SJSA1 (cell line): Measurements from ENCODE around the gene PNMA8A. TPM values are rescaled to one million over a fixed set of nuclear protein-coding genes. Genes with fewer than 3 reads are reported as not detected.

Experiments used
- DNase-seq, 2 experiments: peaks; one replicate each; pipeline ENCODE4 v3.0.0-alpha.2; 2015 to 2020; ENCODE audit warnings: low spot score in 2 of 2, low read depth in 1 of 2
- H3K27ac ChIP-seq: fragments of 250-450 bp; sonication (Bioruptor Pico); 2 replicates; pipeline ENCODE4 v1.5.1; 2020; ENCODE audit warnings: mild to moderate bottlenecking, moderate library complexity
- H3K27me3 ChIP-seq: fragments of 250-450 bp; sonication (Bioruptor Pico); replicated peaks from 2 replicates; pipeline ENCODE4 v1.5.1; 2020; ENCODE audit warnings: mild to moderate bottlenecking, moderate library complexity
- H3K36me3 ChIP-seq: fragments of 250-450 bp; sonication (Bioruptor Pico); 2 replicates; pipeline ENCODE4 v1.5.1; 2020; ENCODE audit warnings: mild to moderate bottlenecking
- H3K4me1 ChIP-seq: fragments of 250-450 bp; sonication (Bioruptor Pico); replicated peaks from 2 replicates; pipeline ENCODE4 v1.6.1; 2021; ENCODE audit warnings: mild to moderate bottlenecking
- H3K4me3 ChIP-seq: fragments of 250-450 bp; sonication (Bioruptor Pico); 2 replicates; pipeline ENCODE4 v1.5.1; 2020; ENCODE audit warnings: mild to moderate bottlenecking
- H3K9me3 ChIP-seq: fragments of 250-450 bp; sonication (Bioruptor Pico); replicated peaks from 2 replicates; pipeline ENCODE4 v1.5.1; 2020; ENCODE audit warnings: mild to moderate bottlenecking
- total RNA-seq: library from RNA; depleted of rRNA; stranded (reverse); fragments of >200 nt; shearing (Covaris generic); gene quantifications from 2 replicates; pipeline ENCODE4 v1.2.3, GENCODE V29; 2014; rRNA removed

The PNMA8A gene
- total RNA-seq, 1 experiment from 2014 or later: 7.6 TPM

DNA sequence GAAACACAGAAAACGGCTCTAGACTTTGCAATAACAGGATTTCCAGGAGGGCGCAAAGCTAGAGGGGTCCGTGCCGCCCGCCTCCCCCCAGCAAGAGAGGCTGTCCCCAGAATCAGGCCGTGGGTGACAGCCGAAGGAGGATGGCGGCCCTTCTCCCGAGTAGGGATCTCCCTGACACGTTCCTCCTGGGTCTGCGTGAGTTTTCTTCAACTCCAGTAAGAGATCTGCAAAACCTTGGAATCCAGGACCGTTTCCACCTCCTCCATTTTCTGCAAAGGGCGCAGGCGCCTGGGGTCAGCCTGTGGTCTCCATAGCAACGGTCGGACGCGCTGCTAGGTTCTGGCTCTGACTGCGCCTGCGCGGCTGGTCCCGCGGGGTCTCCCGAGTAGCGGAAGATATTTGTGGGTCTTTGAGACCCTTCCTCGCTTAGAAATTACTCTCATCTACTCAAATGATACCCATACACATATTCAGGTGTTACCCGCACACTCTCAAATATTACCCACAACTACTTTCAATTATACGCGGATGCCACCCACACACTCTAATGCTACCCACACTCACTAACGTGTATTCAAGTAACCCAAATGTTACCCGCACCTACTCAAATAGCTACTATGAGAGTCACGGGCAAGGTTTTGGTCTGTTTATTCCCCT, 44.7 kb downstream of the PNMA8A start:
- Histone ChIP-seq H3K4me1 (peaks cover 4% of the 10 kb centered on the region; the same call in 1 of the 2 replicates), H3K27ac (no peak overlapping the region), H3K27me3 (peaks cover 5% of the 10 kb centered on the region), H3K4me3 (no peak overlapping the region), H3K9me3 (no peaks in the 10 kb centered on the region), H3K36me3 (no peaks in the 10 kb centered on the region)
- no peak for DNase-seq

DNA sequence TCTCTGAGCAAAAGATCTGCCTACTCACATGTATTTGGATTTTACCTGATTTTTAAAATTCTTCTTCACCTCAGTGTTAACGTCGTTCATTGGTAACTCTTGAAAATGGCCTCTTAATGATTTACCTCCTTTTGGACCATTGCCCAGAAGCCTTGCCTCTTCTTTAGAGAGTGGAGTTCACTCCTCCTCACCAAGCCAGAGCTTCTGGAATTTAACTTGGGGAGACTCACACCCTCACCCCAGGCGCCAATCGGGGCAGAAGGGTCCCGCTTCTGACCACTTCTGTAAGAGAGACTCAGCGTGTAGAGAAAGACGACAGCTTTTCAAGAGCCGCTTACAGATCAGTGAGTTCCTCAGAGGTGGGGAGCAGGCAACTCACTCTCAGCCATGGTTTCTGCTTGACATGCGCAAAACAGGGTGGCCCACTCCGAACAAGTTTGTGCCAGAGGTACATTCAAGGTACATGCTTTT, 45.3 kb downstream of the PNMA8A start:
- peaks cover 4% of the 10 kb centered on the region; the same call in 1 of the 2 replicates for H3K4me1 ChIP-seq
- H3K27ac ChIP-seq: no peak overlapping the region
- no peaks in the 10 kb centered on the region for H3K36me3 ChIP-seq
- peaks cover 5% of the 10 kb centered on the region for H3K27me3 ChIP-seq
- H3K9me3 ChIP-seq: no peaks in the 10 kb centered on the region
- no peak overlapping the region for H3K4me3 ChIP-seq
- no peak for DNase-seq

DNA sequence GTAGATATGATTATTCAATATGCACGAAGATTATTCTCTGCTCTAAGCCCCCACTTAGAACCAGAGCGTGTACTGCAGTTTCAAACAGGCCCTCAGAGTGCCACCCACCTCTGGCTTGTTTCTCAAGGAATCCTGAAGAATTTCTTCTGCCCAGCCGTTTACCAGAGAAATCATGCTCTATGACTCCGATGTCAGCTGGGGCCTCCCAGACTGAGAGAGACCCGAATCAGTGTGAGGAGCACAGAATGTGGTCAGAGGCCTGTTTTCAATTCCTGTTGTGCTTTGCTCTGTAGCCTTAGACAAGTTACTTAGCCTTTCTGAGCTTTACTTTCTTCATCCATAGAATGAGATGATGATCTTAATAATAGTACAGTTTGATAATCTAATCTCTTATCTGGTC, 48.2 kb downstream of the PNMA8A start:
- Histone ChIP-seq H3K4me3 (no peak overlapping the region), H3K4me1 (no peaks in the 10 kb centered on the region), H3K27ac (no peak overlapping the region), H3K27me3 (peaks cover 5% of the 10 kb centered on the region; the same call in 1 of the 2 replicates), H3K36me3 (no peaks in the 10 kb centered on the region), H3K9me3 (no peaks in the 10 kb centered on the region)
- DNase-seq: no peak

DNA sequence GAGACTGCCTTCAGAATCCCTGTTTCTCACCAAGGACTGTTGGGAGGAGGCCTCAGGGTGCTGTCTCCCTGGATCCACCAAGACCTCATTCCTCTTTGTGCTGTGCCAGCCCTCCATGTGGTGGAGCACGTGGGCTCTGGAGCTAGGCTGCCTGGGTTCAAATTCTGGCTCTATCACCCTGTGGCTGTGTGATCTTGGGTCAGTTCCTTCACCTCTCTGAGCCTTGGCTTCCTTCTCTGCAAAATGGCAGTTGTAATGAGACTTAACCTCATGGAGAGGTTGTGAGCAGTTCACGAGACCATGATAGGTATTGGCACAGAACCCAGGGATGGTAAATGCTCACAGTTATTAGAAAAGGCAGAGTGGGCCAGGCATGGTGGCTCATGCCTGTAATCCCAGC, 49.0 kb downstream of the PNMA8A start:
- Histone ChIP-seq H3K4me1 (no peaks in the 10 kb centered on the region), H3K9me3 (no peaks in the 10 kb centered on the region), H3K36me3 (no peaks in the 10 kb centered on the region), H3K27me3 (peaks cover 5% of the 10 kb centered on the region; the same call in 1 of the 2 replicates), H3K4me3 (no peak overlapping the region), H3K27ac (no peak overlapping the region)
- no peak for DNase-seq

DNA sequence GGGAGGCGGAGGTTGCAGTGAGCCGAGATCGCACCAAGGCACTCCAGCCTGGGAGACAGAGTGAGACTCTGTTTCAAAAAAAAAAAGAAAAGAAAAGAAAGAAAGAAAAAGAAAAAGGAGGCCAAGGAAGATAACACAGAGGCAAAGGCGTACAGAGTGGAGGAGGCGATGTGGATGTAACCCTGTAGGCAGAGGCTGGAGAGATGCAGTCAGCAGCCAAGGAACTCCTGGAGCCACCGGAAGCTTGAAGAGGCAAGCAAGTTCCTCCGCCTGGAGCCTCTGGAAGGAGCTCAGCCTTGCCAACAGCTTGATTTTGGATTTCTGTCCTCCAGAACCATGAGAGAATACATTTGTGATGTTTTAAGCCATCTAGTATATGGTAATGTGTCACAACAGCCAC, 51.3 kb downstream of the PNMA8A start:
- Histone ChIP-seq H3K27ac (no peak overlapping the region), H3K36me3 (no peaks in the 10 kb centered on the region), H3K27me3 (no peaks in the 10 kb centered on the region), H3K4me1 (peaks cover 17% of the 10 kb centered on the region), H3K4me3 (no peak overlapping the region), H3K9me3 (no peaks in the 10 kb centered on the region)
- DNase-seq: no peak

Other genes starting within 250 kb of the PNMA8A start
- not detected in 2 replicates for gene IGFL1, start 241.8 kb downstream of the PNMA8A start, total RNA-seq
- gene HIF3A, start 174.5 kb downstream of the PNMA8A start, total RNA-seq: not detected in 2 replicates
- 77.3 and 79.9 TPM in 2 replicates for gene PPP5C, start 124.5 kb downstream of the PNMA8A start, total RNA-seq
- 12.5 and 18.6 TPM in 2 replicates for gene CCDC8, start 58.0 kb downstream of the PNMA8A start, total RNA-seq
- gene PNMA8C, start 42.6 kb downstream of the PNMA8A start, total RNA-seq: not detected in 2 replicates
- not detected in 2 replicates for gene PNMA8B, start 24.3 kb upstream of the PNMA8A start, total RNA-seq
- gene CALM3, start 129.8 kb upstream of the PNMA8A start, total RNA-seq: 232 and 272 TPM in 2 replicates
- gene PTGIR, start 153.5 kb upstream of the PNMA8A start, total RNA-seq: not detected in 2 replicates
- gene GNG8, start 164.6 kb upstream of the PNMA8A start, total RNA-seq: not detected in 2 replicates
- 2.4 and 4.4 TPM in 2 replicates for gene DACT3, start 189.6 kb upstream of the PNMA8A start, total RNA-seq
- gene PRKD2, start 245.6 kb upstream of the PNMA8A start, total RNA-seq: 7.3 and 7.8 TPM in 2 replicates